ENCODE measurements around the gene SYTL2.

DNA sequence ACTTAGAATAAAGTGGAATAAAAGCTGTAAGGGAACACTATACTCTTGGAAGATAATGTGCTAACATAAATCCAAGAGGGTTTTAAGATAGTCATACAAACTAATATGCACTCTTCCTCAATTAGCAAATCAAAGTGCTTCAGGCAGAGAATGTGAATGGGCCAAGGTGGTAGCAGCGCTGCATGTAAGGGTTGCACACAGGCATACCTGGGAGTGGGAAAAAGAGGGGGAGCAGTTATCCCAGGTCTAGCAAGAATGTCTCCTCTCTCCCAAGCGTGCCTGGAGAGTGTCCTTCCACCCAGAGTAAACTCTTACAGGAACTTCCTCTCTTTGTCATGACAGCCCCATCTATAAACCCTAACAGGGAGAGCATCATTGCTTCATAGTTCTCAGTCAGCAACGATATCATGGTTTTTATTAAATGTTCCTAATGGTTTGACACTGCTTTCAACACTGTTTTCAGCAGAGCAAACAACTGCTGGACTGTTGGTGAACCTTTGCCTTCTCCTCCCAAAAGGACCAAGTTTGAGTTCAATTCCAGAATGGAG is 61.6 kb downstream of the SYTL2 start:
- TF ChIP-seq, protein P1, sequence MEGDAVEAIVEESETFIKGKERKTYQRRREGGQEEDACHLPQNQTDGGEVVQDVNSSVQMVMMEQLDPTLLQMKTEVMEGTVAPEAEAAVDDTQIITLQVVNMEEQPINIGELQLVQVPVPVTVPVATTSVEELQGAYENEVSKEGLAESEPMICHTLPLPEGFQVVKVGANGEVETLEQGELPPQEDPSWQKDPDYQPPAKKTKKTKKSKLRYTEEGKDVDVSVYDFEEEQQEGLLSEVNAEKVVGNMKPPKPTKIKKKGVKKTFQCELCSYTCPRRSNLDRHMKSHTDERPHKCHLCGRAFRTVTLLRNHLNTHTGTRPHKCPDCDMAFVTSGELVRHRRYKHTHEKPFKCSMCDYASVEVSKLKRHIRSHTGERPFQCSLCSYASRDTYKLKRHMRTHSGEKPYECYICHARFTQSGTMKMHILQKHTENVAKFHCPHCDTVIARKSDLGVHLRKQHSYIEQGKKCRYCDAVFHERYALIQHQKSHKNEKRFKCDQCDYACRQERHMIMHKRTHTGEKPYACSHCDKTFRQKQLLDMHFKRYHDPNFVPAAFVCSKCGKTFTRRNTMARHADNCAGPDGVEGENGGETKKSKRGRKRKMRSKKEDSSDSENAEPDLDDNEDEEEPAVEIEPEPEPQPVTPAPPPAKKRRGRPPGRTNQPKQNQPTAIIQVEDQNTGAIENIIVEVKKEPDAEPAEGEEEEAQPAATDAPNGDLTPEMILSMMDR (conservative IDR thresholded peaks at IDR 0.05), result no peak
- no peak for TF ChIP-seq ZFX (IDR thresholded peaks at IDR 0.05)
